ENCODE measurements around the gene CREB3.

Gene CREB3

GRCh38 chr9:35750256-35750531 lies 17.7 kb downstream of the CREB3 start:
- no peak for DNase-seq

- no peak for DNase-seq
Observed at GRCh38 chr9:35753466-35753865, 21.0 kb downstream of the CREB3 start.

- no peak for DNase-seq
Observed at GRCh38 chr9:35754264-35754663, 21.8 kb downstream of the CREB3 start, which contains the start of gene MSMP. Gene MSMP (minus strand): TSS chr9:35754276. CDS start chr9:35754129, 147 bp downstream.

GRCh38 chr9:35755071-35755470 lies 22.6 kb downstream of the CREB3 start:
- no peak for DNase-seq

- DNase-seq: peak; percentile 54 to 84 (median 79)
Observed at GRCh38 chr9:35756275-35757225, 24.1 kb downstream of the CREB3 start.

- peak in 2 of 3 experiments; percentile 80 to 85 for DNase-seq
Observed at GRCh38 chr9:35757226-35757891, 24.9 kb downstream of the CREB3 start.

- DNase-seq: no peak
Observed at GRCh38 chr9:35757892-35758275, 25.4 kb downstream of the CREB3 start.

GRCh38 chr9:35758475-35759050 lies 26.1 kb downstream of the CREB3 start:
- DNase-seq: no peak

- no peak for DNase-seq
Observed at GRCh38 chr9:35759795-35760194, 27.3 kb downstream of the CREB3 start.

GRCh38 chr9:35760651-35761050 lies 28.2 kb downstream of the CREB3 start:
- peak in 1 of 3 experiments; percentile 2 for DNase-seq

GRCh38 chr9:35763181-35763580 lies 30.7 kb downstream of the CREB3 start:
- DNase-seq: no peak

GRCh38 chr9:35763803-35764202 lies 31.3 kb downstream of the CREB3 start:
- no peak for DNase-seq

- DNase-seq: no peak
Observed at GRCh38 chr9:35766997-35767396, 34.5 kb downstream of the CREB3 start.

- no peak for DNase-seq
Observed at GRCh38 chr9:35767458-35767857, 35.0 kb downstream of the CREB3 start.

GRCh38 chr9:35769763-35770162 lies 37.3 kb downstream of the CREB3 start:
- DNase-seq: no peak

GRCh38 chr9:35771075-35771433 lies 38.6 kb downstream of the CREB3 start:
- peak in 1 of 3 experiments; percentile 34 for DNase-seq

GRCh38 chr9:35771534-35771933 lies 39.1 kb downstream of the CREB3 start:
- peak in 2 of 3 experiments; percentile 1 to 59 for DNase-seq

GRCh38 chr9:35771943-35772342 lies 39.5 kb downstream of the CREB3 start:
- peak in 1 of 3 experiments; percentile 0 for DNase-seq

- peak in 2 of 3 experiments; percentile 5 to 33 for DNase-seq
Observed at GRCh38 chr9:35774907-35775635, 42.6 kb downstream of the CREB3 start.

GRCh38 chr9:35776018-35776417 lies 43.6 kb downstream of the CREB3 start:
- peak; percentile 27 to 70 (median 65) for DNase-seq

GRCh38 chr9:35778496-35778895 lies 46.0 kb downstream of the CREB3 start:
- DNase-seq: no peak

GRCh38 chr9:35781066-35781465 lies 48.6 kb downstream of the CREB3 start:
- no peak for DNase-seq

GRCh38 chr9:35783418-35783817 lies 51.0 kb downstream of the CREB3 start:
- no peak for DNase-seq
